ENCODE data around the gene STK32B. TPM values are rescaled to one million over a fixed set of nuclear protein-coding genes. Genes with fewer than 3 reads are reported as not detected.

The STK32B gene
- total RNA-seq, 1 experiment from 2014 or later: 11.6 TPM

DNA sequence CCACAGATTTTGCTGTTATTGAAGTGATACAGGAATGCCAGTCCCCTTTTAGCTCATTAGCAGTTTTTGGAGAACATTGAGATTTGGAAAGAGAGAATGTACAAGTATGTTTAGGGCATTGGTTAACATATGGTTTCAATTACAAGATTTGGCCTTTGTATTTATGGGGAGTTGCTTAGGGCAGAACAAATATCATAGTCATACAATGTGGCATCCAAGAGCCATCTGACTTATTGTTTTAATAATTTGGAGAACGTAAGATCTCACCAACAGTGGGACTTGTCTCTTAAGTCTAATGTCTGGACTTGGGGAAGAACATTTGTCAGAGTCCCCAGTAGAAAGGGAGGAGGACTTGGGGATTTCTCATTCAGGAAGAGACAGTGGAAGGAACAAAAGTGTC, 166.1 kb downstream of the STK32B start:
- no peaks in the 10 kb centered on the region for H3K4me1 ChIP-seq (ENCODE audit: control insufficient read depth, insufficient read depth, low read length)
- intact Hi-C loops (cut with micrococcal nuclease; ENCODE audit: unreplicated experiment): no loop called here

DNA sequence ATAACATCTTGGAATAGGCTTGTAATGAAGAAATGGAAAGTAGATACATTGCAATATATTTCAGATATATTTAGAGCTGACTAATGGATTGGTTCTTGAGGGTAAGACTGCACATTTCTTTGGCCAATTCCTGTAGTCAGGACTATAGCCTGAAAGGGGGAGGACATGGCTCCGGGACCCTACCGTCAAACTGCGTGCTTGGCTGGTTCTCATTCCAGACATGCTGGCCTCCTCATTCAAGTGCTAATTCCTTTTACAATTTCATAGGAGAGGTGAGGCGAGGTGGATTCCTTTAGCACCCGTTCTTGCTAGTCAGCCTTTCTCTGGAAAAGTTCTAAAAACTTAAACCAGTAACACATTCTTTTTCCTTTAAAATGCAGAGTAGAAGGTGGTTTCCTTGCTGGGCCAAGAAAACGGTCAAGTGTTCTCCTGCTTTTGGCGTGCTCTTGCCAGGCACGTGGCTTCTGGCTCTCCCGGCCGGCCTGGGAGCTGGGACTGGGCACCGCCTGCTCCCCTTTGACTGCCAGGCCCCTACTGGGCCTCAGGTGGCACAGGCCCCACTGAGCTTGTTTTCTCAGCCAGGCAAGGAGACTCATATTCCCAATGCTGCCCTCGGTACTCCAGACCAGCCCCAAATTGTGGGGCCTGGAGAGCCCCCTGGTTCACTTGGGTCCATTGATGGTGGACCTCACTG, 167.2 kb downstream of the STK32B start:
- no peak for ATAC-seq

More for the DNA sequence above, 166.1 kb downstream of the STK32B start:
- H3K27me3 ChIP-seq (ENCODE audit: control insufficient read depth, insufficient read depth, low read length): no peaks in the 10 kb centered on the region
- DNase-seq (ENCODE audit: low read depth, low spot score) (no peak), ATAC-seq (no peak)
- TF ChIP-seq, protein P1, sequence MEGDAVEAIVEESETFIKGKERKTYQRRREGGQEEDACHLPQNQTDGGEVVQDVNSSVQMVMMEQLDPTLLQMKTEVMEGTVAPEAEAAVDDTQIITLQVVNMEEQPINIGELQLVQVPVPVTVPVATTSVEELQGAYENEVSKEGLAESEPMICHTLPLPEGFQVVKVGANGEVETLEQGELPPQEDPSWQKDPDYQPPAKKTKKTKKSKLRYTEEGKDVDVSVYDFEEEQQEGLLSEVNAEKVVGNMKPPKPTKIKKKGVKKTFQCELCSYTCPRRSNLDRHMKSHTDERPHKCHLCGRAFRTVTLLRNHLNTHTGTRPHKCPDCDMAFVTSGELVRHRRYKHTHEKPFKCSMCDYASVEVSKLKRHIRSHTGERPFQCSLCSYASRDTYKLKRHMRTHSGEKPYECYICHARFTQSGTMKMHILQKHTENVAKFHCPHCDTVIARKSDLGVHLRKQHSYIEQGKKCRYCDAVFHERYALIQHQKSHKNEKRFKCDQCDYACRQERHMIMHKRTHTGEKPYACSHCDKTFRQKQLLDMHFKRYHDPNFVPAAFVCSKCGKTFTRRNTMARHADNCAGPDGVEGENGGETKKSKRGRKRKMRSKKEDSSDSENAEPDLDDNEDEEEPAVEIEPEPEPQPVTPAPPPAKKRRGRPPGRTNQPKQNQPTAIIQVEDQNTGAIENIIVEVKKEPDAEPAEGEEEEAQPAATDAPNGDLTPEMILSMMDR (IDR thresholded peaks at IDR 0.05): no peak
- TF ChIP-seq SIN3A (IDR thresholded peaks at IDR 0.05; ENCODE audit: borderline replicate concordance, insufficient read depth, low read depth, low read length) (no peak), POLR2AphosphoS5 (IDR thresholded peaks at IDR 0.05; ENCODE audit: low read depth, low read length) (no peak), TCF7L2 (IDR thresholded peaks at IDR 0.05; ENCODE audit: low read depth, low read length) (no peak)
- TF ChIP-seq, protein P2, sequence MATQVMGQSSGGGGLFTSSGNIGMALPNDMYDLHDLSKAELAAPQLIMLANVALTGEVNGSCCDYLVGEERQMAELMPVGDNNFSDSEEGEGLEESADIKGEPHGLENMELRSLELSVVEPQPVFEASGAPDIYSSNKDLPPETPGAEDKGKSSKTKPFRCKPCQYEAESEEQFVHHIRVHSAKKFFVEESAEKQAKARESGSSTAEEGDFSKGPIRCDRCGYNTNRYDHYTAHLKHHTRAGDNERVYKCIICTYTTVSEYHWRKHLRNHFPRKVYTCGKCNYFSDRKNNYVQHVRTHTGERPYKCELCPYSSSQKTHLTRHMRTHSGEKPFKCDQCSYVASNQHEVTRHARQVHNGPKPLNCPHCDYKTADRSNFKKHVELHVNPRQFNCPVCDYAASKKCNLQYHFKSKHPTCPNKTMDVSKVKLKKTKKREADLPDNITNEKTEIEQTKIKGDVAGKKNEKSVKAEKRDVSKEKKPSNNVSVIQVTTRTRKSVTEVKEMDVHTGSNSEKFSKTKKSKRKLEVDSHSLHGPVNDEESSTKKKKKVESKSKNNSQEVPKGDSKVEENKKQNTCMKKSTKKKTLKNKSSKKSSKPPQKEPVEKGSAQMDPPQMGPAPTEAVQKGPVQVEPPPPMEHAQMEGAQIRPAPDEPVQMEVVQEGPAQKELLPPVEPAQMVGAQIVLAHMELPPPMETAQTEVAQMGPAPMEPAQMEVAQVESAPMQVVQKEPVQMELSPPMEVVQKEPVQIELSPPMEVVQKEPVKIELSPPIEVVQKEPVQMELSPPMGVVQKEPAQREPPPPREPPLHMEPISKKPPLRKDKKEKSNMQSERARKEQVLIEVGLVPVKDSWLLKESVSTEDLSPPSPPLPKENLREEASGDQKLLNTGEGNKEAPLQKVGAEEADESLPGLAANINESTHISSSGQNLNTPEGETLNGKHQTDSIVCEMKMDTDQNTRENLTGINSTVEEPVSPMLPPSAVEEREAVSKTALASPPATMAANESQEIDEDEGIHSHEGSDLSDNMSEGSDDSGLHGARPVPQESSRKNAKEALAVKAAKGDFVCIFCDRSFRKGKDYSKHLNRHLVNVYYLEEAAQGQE (IDR thresholded peaks at IDR 0.05; ENCODE audit: insufficient read depth in 1 of 2, low read depth in 2 of 2, low read length in 1 of 2): no peak
- H3K4me3 ChIP-seq (ENCODE audit: low read depth in 2 of 2, low read length in 2 of 2): no peak overlapping the region
- in situ Hi-C loops (cut with HindIII; ENCODE audit: low pct_unique_long_range_greater_than_20kb, low sequenced_read_pairs): no loop called here
- no peaks in the 10 kb centered on the region for H3K36me3 ChIP-seq (ENCODE audit: control insufficient read depth, insufficient read depth, low read length)
- CTCF ChIA-PET: no interaction called here
- H3K27ac ChIP-seq (ENCODE audit: low read length): no peak overlapping the region
- no TSS peak for BruUV-seq (replicated peaks)
- POLR2A ChIA-PET: no interaction called here
- no peaks in the 10 kb centered on the region; the same call in 1 of the 2 replicates for H3K9me3 ChIP-seq (ENCODE audit: control insufficient read depth, insufficient read depth, low read depth, low read length)

More for the DNA sequence above, 167.2 kb downstream of the STK32B start:
- Histone ChIP-seq H3K4me3 (ENCODE audit: low read depth in 2 of 2, low read length in 2 of 2) (no peak overlapping the region), H3K36me3 (ENCODE audit: control insufficient read depth, insufficient read depth, low read length) (no peaks in the 10 kb centered on the region), H3K9me3 (ENCODE audit: control insufficient read depth, insufficient read depth, low read depth, low read length) (no peaks in the 10 kb centered on the region; the same call in 1 of the 2 replicates), H3K27me3 (ENCODE audit: control insufficient read depth, insufficient read depth, low read length) (no peaks in the 10 kb centered on the region), H3K4me1 (ENCODE audit: control insufficient read depth, insufficient read depth, low read length) (no peaks in the 10 kb centered on the region), H3K27ac (ENCODE audit: low read length) (no peak overlapping the region)
- TF ChIP-seq SIN3A (IDR thresholded peaks at IDR 0.05; ENCODE audit: borderline replicate concordance, insufficient read depth, low read depth, low read length): no peak
- TF ChIP-seq POLR2AphosphoS5 (IDR thresholded peaks at IDR 0.05; ENCODE audit: low read depth, low read length): no peak
- TF ChIP-seq, protein P2 (IDR thresholded peaks at IDR 0.05; ENCODE audit: insufficient read depth in 1 of 2, low read depth in 2 of 2, low read length in 1 of 2): no peak
- TF ChIP-seq, protein P1 (IDR thresholded peaks at IDR 0.05): no peak
- no peak for TF ChIP-seq TCF7L2 (IDR thresholded peaks at IDR 0.05; ENCODE audit: low read depth, low read length)
- CTCF ChIA-PET: no interaction called here
- no peak for DNase-seq (ENCODE audit: low read depth, low spot score)
- no TSS peak for BruUV-seq (replicated peaks)
- intact Hi-C loops (cut with micrococcal nuclease; ENCODE audit: unreplicated experiment): no loop called here
- in situ Hi-C loops (cut with HindIII; ENCODE audit: low pct_unique_long_range_greater_than_20kb, low sequenced_read_pairs): no loop called here
- POLR2A ChIA-PET: no interaction called here

Data from Panc1 (cell line).